IPS DF 6.9 (cell line): Measurements from ENCODE around the gene MNT.

Experiments used
- DNase-seq: peaks from one replicate; pipeline ENCODE4 v3.0.0-alpha.2; 2013; ENCODE audit warnings: low read depth, low spot score
- H3K27ac ChIP-seq: one replicate; pipeline ENCODE4 v1.5.1; 2013; ENCODE audit warnings: low read length, control low read depth
- H3K27me3 ChIP-seq: 2 replicates; pipeline ENCODE4 v1.6.1; 2013; ENCODE audit warnings: mild to moderate bottlenecking, low read length; ENCODE audit not compliant: control insufficient read depth, insufficient read depth
- H3K36me3 ChIP-seq: 2 replicates; pipeline ENCODE4 v1.6.1; 2013; ENCODE audit warnings: low read length; ENCODE audit not compliant: control insufficient read depth, insufficient read depth
- H3K4me1 ChIP-seq: 2 replicates; pipeline ENCODE4 v1.6.1; 2013; ENCODE audit warnings: low read length; ENCODE audit not compliant: control insufficient read depth, insufficient read depth
- H3K4me3 ChIP-seq: 2 replicates; pipeline ENCODE4 v1.5.1; 2013; ENCODE audit warnings: mild to moderate bottlenecking, low read length
- H3K9me3 ChIP-seq: 2 replicates; pipeline ENCODE4 v1.6.1; 2013; ENCODE audit warnings: low read length, inconsistent platforms; ENCODE audit not compliant: control insufficient read depth, insufficient read depth
- WGBS: extraction: QIAGEN DNeasy Blood & Tissue Kit; methylation state at CpG from one replicate; pipeline ENCODE4 v1.1.7; 2013; ENCODE audit warnings: mixed read lengths, missing lambda C conversion rate; ENCODE audit not compliant: insufficient read length, insufficient coverage; 5-methylcytosine and 5-hydroxymethylcytosine counted together

MNT gene

GRCh38 chr17:2370211-2370589 lies 30.7 kb downstream of the MNT start:
- Histone ChIP-seq H3K27ac (no peak overlapping the region), H3K27me3 (no peaks in the 10 kb centered on the region), H3K4me3 (no peak overlapping the region), H3K36me3 (peaks cover 3% of the 10 kb centered on the region; the same call in 1 of the 2 replicates), H3K9me3 (no peaks in the 10 kb centered on the region), H3K4me1 (no peaks in the 10 kb centered on the region; the same call in 1 of the 2 replicates)
- WGBS: no CpG with 5 or more reads among the region's 11 CpGs
- DNase-seq: no peak

GRCh38 chr17:2369551-2370210 lies 31.2 kb downstream of the MNT start:
- Histone ChIP-seq H3K27me3 (no peaks in the 10 kb centered on the region), H3K4me1 (no peaks in the 10 kb centered on the region; the same call in 1 of the 2 replicates), H3K27ac (no peak overlapping the region), H3K4me3 (no peak overlapping the region), H3K9me3 (no peaks in the 10 kb centered on the region), H3K36me3 (0 out of 2 replicates have a peak, but pooled peaks cover 3% of the 10 kb centered on the region)
- DNase-seq: no peak
- WGBS: no CpG with 5 or more reads among the region's 20 CpGs

- Histone ChIP-seq H3K27ac (no peak overlapping the region), H3K36me3 (0 out of 2 replicates have a peak, but pooled peaks cover 5% of the 10 kb centered on the region), H3K4me3 (no peak overlapping the region), H3K27me3 (no peaks in the 10 kb centered on the region), H3K9me3 (no peaks in the 10 kb centered on the region), H3K4me1 (no peaks in the 10 kb centered on the region; the same call in 1 of the 2 replicates)
- WGBS: no CpG with 5 or more reads among the region's 5 CpGs
- DNase-seq: no peak
Observed at GRCh38 chr17:2369039-2369438, 31.8 kb downstream of the MNT start.

GRCh38 chr17:2368359-2368758 lies 32.5 kb downstream of the MNT start:
- Histone ChIP-seq H3K36me3 (0 out of 2 replicates have a peak, but pooled peaks cover 5% of the 10 kb centered on the region), H3K27ac (no peak overlapping the region), H3K4me1 (no peaks in the 10 kb centered on the region; the same call in 1 of the 2 replicates), H3K27me3 (no peaks in the 10 kb centered on the region), H3K4me3 (no peak overlapping the region), H3K9me3 (no peaks in the 10 kb centered on the region)
- WGBS: no CpG with 5 or more reads among the region's 8 CpGs
- no peak for DNase-seq

- H3K36me3 ChIP-seq: peaks cover 6% of the 10 kb centered on the region; the same call in 1 of the 2 replicates
- WGBS: no CpG with 5 or more reads among the region's 26 CpGs
- no peaks in the 10 kb centered on the region for H3K27me3 ChIP-seq
- no peaks in the 10 kb centered on the region for H3K9me3 ChIP-seq
- peak; percentile 27 for DNase-seq
- no peak overlapping the region for H3K27ac ChIP-seq
- H3K4me1 ChIP-seq: no peaks in the 10 kb centered on the region; the same call in 1 of the 2 replicates
- no peak overlapping the region for H3K4me3 ChIP-seq
Observed at GRCh38 chr17:2366747-2367494, 33.9 kb downstream of the MNT start.

- Histone ChIP-seq H3K36me3 (peaks cover 6% of the 10 kb centered on the region; the same call in 1 of the 2 replicates), H3K9me3 (no peaks in the 10 kb centered on the region)
- no CpG with 5 or more reads among the region's 20 CpGs for WGBS
Observed at GRCh38 chr17:2365132-2365531, 35.7 kb downstream of the MNT start.

GRCh38 chr17:2364763-2365116 lies 36.1 kb downstream of the MNT start:
- Histone ChIP-seq H3K4me3 (no peak overlapping the region), H3K4me1 (no peaks in the 10 kb centered on the region; the same call in 1 of the 2 replicates), H3K36me3 (peaks cover 6% of the 10 kb centered on the region; the same call in 1 of the 2 replicates), H3K27ac (no peak overlapping the region), H3K27me3 (no peaks in the 10 kb centered on the region), H3K9me3 (no peaks in the 10 kb centered on the region)
- no CpG with 5 or more reads among the region's 12 CpGs for WGBS
- DNase-seq: no peak

More at GRCh38 chr17:2365132-2365531, 35.7 kb downstream of the MNT start:
- no peaks in the 10 kb centered on the region; the same call in 1 of the 2 replicates for H3K4me1 ChIP-seq
- no peaks in the 10 kb centered on the region for H3K27me3 ChIP-seq
- DNase-seq: no peak
- H3K27ac ChIP-seq: no peak overlapping the region
- H3K4me3 ChIP-seq: no peak overlapping the region

GRCh38 chr17:2363851-2364762 lies 36.8 kb downstream of the MNT start:
- Histone ChIP-seq H3K9me3 (no peaks in the 10 kb centered on the region), H3K27ac (no peak overlapping the region), H3K4me3 (no peak overlapping the region), H3K4me1 (peaks cover 2% of the 10 kb centered on the region), H3K27me3 (no peaks in the 10 kb centered on the region; the same call in 1 of the 2 replicates), H3K36me3 (peaks cover 6% of the 10 kb centered on the region; the same call in 1 of the 2 replicates)
- no peak for DNase-seq
- no CpG with 5 or more reads among the region's 26 CpGs for WGBS

GRCh38 chr17:2363318-2363717 lies 37.5 kb downstream of the MNT start:
- H3K36me3 ChIP-seq: peaks cover 6% of the 10 kb centered on the region; the same call in 1 of the 2 replicates
- no peak for DNase-seq
- H3K27ac ChIP-seq: no peak overlapping the region
- no peak overlapping the region for H3K4me3 ChIP-seq
- WGBS: no CpG with 5 or more reads among the region's 21 CpGs
- H3K4me1 ChIP-seq: peaks cover 3% of the 10 kb centered on the region
- no peaks in the 10 kb centered on the region; the same call in 1 of the 2 replicates for H3K27me3 ChIP-seq
- no peaks in the 10 kb centered on the region for H3K9me3 ChIP-seq

GRCh38 chr17:2362881-2363280 lies 38.0 kb downstream of the MNT start:
- no CpG with 5 or more reads among the region's 14 CpGs for WGBS
- no peak overlapping the region for H3K4me3 ChIP-seq
- H3K27me3 ChIP-seq: no peaks in the 10 kb centered on the region; the same call in 1 of the 2 replicates
- H3K4me1 ChIP-seq: peaks cover 3% of the 10 kb centered on the region
- no peaks in the 10 kb centered on the region for H3K9me3 ChIP-seq
- DNase-seq: no peak
- no peak overlapping the region for H3K27ac ChIP-seq
- peaks cover 6% of the 10 kb centered on the region; the same call in 1 of the 2 replicates for H3K36me3 ChIP-seq
